ENCODE results near the gene ZNF600.

GRCh38 chr19:52809801-52810200, 23.2 kb upstream of the ZNF600 start:
- TF ChIP-seq EP300 (IDR thresholded peaks at IDR 0.05): no peak
- no peak for TF ChIP-seq POLR2A (IDR thresholded peaks at IDR 0.05)
- TF ChIP-seq CTCF (IDR thresholded peaks at IDR 0.05): no peak
- TF ChIP-seq POLR2AphosphoS5 (IDR thresholded peaks at IDR 0.05): no peak
